ENCODE measurements around the gene CD86.

CD86 gene

DNA sequence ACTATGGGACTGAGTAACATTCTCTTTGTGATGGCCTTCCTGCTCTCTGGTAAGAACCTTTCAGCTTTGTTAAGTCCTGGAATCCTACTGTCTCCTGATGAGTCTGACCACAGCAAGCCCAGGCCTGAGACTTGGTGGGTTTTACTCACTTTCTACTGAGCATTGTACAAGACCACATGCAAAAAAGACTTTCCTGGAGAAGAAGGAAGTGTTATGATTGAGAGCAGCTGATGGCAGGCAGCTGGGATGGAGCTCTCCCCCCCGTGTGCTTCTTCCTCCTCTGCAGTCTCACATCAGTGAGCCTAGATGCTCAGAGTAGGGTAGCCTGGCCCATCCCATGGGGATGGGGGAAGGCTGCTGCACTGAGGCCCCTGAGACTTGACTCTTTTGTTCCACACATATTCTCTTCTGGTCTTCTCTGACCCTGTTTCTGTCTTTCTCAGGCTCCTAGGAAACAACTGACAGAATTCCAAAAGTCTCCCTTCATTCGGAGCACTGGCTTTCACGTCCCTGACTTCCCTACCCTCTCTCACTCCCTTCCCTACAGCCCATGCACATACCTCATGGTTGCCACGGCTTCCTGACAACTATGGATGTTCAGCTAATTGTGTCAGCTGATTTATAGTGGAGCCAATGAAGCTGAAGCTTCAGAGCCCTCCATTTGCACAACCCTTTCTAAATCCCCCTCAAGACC is 36.6 kb downstream of the CD86 start:
- no peak overlapping the region for H3K4me3 Mint-ChIP-seq
- H3K4me1 Mint-ChIP-seq, result peaks cover 14% of the 10 kb centered on the region
- no peak overlapping the region for H3K27ac Mint-ChIP-seq
- peaks cover 4% of the 10 kb centered on the region for H3K27me3 Mint-ChIP-seq (ENCODE audit: low read depth, poor library complexity)
- TF ChIP-seq, protein P1, sequence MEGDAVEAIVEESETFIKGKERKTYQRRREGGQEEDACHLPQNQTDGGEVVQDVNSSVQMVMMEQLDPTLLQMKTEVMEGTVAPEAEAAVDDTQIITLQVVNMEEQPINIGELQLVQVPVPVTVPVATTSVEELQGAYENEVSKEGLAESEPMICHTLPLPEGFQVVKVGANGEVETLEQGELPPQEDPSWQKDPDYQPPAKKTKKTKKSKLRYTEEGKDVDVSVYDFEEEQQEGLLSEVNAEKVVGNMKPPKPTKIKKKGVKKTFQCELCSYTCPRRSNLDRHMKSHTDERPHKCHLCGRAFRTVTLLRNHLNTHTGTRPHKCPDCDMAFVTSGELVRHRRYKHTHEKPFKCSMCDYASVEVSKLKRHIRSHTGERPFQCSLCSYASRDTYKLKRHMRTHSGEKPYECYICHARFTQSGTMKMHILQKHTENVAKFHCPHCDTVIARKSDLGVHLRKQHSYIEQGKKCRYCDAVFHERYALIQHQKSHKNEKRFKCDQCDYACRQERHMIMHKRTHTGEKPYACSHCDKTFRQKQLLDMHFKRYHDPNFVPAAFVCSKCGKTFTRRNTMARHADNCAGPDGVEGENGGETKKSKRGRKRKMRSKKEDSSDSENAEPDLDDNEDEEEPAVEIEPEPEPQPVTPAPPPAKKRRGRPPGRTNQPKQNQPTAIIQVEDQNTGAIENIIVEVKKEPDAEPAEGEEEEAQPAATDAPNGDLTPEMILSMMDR (IDR thresholded peaks at IDR 0.05), result no peak
- no peaks in the 10 kb centered on the region for H3K36me3 Mint-ChIP-seq (ENCODE audit: low read depth)
- H3K9me3 Mint-ChIP-seq, result no peaks in the 10 kb centered on the region
- DNase-seq, result no peak

DNA sequence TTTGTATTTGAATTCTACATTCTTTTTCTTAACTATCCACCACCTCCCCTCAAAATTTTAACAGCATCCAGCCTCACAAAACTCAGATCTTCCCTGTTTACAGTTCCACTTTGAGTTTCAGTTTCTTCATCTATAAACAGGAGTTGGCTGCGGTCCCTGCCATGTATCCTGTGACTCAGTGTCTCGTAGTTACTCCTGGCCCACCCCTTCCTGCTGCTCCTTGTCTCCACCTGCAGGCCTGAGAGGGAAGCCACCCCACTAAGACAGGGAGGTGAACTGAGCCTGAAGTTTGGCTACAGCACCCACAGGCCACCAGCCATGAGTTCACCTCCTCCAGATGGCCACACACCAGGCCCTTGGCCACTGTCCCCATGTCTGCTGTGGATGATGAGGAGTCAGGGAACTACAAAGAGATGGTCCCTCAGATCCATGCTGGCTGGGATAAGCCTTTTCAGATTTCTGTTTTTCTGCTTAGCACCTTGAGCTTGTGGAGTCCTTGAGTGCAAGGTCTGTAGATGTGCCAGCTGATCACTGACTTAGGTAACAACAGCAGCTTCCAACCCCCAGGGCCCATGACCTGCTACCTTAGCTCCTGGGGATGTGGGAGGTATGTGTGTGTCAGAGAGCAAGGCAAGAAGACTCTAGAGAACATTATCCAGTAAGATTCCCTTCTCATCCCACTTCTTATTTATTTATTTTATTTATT is 37.5 kb downstream of the CD86 start:
- Mint-ChIP-seq H3K4me1 (peaks cover 14% of the 10 kb centered on the region), H3K9me3 (no peaks in the 10 kb centered on the region), H3K27ac (no peak overlapping the region), H3K36me3 (ENCODE audit: low read depth) (no peaks in the 10 kb centered on the region), H3K27me3 (ENCODE audit: low read depth, poor library complexity) (peaks cover 4% of the 10 kb centered on the region), H3K4me3 (no peak overlapping the region)
- TF ChIP-seq, protein P1 (IDR thresholded peaks at IDR 0.05), result no peak
- no peak for DNase-seq

DNA sequence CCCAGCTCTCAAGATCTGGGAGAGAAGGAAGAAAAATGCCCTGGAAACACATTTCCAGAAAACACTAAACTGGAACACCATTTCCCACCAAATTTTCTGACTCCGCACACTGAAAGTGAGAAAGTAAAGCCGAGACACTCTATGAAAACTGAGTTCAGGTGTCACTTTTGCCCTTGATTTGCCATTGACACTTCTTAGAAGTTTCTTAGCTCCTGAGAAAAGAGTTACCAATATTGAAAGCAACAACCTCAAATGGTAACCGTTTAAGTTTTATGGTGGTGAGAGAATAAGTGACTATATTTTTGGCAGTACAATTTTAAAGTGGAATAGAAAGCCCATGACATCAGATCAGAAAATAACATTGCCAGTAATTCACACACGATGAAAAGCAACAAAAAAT is 39.0 kb downstream of the CD86 start:
- Mint-ChIP-seq H3K36me3 (ENCODE audit: low read depth) (no peaks in the 10 kb centered on the region), H3K9me3 (no peaks in the 10 kb centered on the region), H3K4me3 (no peak overlapping the region), H3K27ac (no peak overlapping the region), H3K4me1 (peaks cover 14% of the 10 kb centered on the region), H3K27me3 (ENCODE audit: low read depth, poor library complexity) (peaks cover 4% of the 10 kb centered on the region)
- no peak for DNase-seq
- TF ChIP-seq, protein P1 (IDR thresholded peaks at IDR 0.05), result no peak

DNA sequence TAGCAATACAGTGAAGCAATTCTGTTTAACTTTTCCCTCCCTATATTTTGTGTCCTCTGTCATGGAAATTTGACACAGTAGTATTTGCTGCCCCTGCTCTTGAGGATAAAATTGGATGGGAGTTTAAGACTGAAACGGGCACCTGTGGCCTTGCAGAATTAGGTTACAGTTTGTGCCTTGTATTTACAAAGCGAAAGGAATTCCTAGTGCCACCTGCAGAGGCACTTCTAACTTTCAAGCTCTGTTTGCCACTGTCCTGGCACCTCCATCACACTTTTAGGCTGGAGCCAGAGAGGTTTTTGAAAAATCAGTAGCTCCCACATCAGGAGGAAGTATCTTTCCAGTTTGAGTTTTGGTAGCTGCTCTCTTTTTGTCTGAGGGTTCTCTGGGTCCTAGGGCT is 39.5 kb downstream of the CD86 start:
- peaks cover 4% of the 10 kb centered on the region for H3K27me3 Mint-ChIP-seq (ENCODE audit: low read depth, poor library complexity)
- H3K9me3 Mint-ChIP-seq, result no peaks in the 10 kb centered on the region

DNA sequence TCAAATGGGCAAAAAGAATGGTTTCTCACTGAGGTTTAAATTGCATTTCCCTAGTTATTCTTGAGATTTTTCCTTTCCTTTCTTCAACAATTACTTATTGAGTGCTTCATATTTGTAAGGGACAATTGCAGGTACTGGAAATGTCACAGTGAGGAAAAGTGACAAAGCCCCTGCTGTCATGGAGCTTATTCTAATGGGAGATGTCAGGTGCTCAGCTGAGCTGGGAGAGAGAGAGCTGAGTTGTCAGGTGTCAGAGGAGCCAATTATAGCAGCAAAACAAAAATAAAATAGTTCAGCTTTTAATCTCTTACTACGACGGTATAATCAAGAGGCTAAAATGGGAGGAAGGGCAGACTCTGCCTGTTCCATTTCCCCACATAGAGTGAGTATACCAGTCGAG is 42.0 kb downstream of the CD86 start:
- no peak for DNase-seq
- H3K4me1 Mint-ChIP-seq, result peaks cover 5% of the 10 kb centered on the region
- no peak overlapping the region for H3K4me3 Mint-ChIP-seq
- no peaks in the 10 kb centered on the region for H3K36me3 Mint-ChIP-seq (ENCODE audit: low read depth)
- no peaks in the 10 kb centered on the region for H3K9me3 Mint-ChIP-seq
- H3K27me3 Mint-ChIP-seq (ENCODE audit: low read depth, poor library complexity), result peaks cover 8% of the 10 kb centered on the region
- TF ChIP-seq, protein P1 (IDR thresholded peaks at IDR 0.05), result no peak
- H3K27ac Mint-ChIP-seq, result no peak overlapping the region

More for the DNA sequence above, 39.5 kb downstream of the CD86 start:
- TF ChIP-seq, protein P1 (IDR thresholded peaks at IDR 0.05), result no peak
- Mint-ChIP-seq H3K4me3 (no peak overlapping the region), H3K27ac (no peak overlapping the region), H3K4me1 (peaks cover 14% of the 10 kb centered on the region), H3K36me3 (ENCODE audit: low read depth) (no peaks in the 10 kb centered on the region)
- no peak for DNase-seq

Data from nephron progenitor cell (in vitro differentiated cells).